AG04450 (cell line): ENCODE measurements around the gene DRC3. TPM values are rescaled to one million over a fixed set of nuclear protein-coding genes. Genes with fewer than 3 reads are reported as not detected.

Experiments used
- CTCF ChIA-PET: fragments of 300-600, 350-600 bp; formaldehyde crosslinking; extraction: SDS; loops from one replicate; lab custom pipeline; 2022; ENCODE audit warnings: antibody characterized with exemption, inconsistent platforms; lab: Charles Lee
- POLR2A ChIA-PET: fragments of 350-600 bp; formaldehyde crosslinking; extraction: SDS; loops from one replicate; lab custom pipeline; 2021; ENCODE audit warnings: antibody characterized with exemption, inconsistent platforms; lab: Yijun Ruan, JAX
- DNase-seq: peaks from one replicate; pipeline ENCODE4 v3.0.0-alpha.2; 2011; ENCODE audit warnings: low read depth, low spot score
- H3K27ac ChIP-seq: one replicate; pipeline ENCODE4 v1.5.1; 2012; ENCODE audit warnings: low read depth, low read length, control low read depth
- H3K27me3 ChIP-seq: one replicate; pipeline ENCODE4 v1.6.0; 2012; ENCODE audit warnings: low read length; ENCODE audit not compliant: control insufficient read depth, insufficient read depth
- H3K4me3 ChIP-seq: 2 replicates; pipeline ENCODE4 v1.5.1; 2011; ENCODE audit warnings: mild to moderate bottlenecking, low read depth, low read length, control low read depth
- H3K9me3 ChIP-seq: 2 replicates; pipeline ENCODE4 v1.5.1; 2012; ENCODE audit warnings: low read length; ENCODE audit not compliant: control insufficient read depth, insufficient read depth
- polyA plus RNA-seq: library from polyadenylated mRNA; depleted of rRNA; stranded (reverse); fragments of >200 nt; gene quantifications from 2 replicates; pipeline ENCODE4 v1.2.3, GENCODE V29; 2011; rRNA removed
- TF ChIP-seq, protein P1 (sequence below): IDR thresholded peaks from 2 replicates; pipeline ENCODE4 v1.5.1; 2011; ENCODE audit warnings: low read depth, low read length, control low read depth, inconsistent platforms

Gene DRC3
- polyA plus RNA-seq, 1 experiment: 0.52 TPM

- TF ChIP-seq, protein P1, sequence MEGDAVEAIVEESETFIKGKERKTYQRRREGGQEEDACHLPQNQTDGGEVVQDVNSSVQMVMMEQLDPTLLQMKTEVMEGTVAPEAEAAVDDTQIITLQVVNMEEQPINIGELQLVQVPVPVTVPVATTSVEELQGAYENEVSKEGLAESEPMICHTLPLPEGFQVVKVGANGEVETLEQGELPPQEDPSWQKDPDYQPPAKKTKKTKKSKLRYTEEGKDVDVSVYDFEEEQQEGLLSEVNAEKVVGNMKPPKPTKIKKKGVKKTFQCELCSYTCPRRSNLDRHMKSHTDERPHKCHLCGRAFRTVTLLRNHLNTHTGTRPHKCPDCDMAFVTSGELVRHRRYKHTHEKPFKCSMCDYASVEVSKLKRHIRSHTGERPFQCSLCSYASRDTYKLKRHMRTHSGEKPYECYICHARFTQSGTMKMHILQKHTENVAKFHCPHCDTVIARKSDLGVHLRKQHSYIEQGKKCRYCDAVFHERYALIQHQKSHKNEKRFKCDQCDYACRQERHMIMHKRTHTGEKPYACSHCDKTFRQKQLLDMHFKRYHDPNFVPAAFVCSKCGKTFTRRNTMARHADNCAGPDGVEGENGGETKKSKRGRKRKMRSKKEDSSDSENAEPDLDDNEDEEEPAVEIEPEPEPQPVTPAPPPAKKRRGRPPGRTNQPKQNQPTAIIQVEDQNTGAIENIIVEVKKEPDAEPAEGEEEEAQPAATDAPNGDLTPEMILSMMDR: no peak
- Histone ChIP-seq H3K9me3 (no peaks in the 10 kb centered on the region), H3K27ac (no peak overlapping the region), H3K4me3 (no peak overlapping the region), H3K27me3 (no peaks in the 10 kb centered on the region)
- CTCF ChIA-PET: no interaction called here
- DNase-seq: no peak
- POLR2A ChIA-PET: no interaction called here
These were observed 82.9 kb downstream of the DRC3 start for GRCh38 chr17:18055597-18055996.

GRCh38 chr17:18056214-18056613 lies 83.6 kb downstream of the DRC3 start:
- Histone ChIP-seq H3K27ac (no peak overlapping the region), H3K27me3 (no peaks in the 10 kb centered on the region), H3K4me3 (no peak overlapping the region), H3K9me3 (no peaks in the 10 kb centered on the region)
- TF ChIP-seq, protein P1: no peak
- ChIA-PET POLR2A (no interaction called here), CTCF (no interaction called here)
- no peak for DNase-seq

DNA sequence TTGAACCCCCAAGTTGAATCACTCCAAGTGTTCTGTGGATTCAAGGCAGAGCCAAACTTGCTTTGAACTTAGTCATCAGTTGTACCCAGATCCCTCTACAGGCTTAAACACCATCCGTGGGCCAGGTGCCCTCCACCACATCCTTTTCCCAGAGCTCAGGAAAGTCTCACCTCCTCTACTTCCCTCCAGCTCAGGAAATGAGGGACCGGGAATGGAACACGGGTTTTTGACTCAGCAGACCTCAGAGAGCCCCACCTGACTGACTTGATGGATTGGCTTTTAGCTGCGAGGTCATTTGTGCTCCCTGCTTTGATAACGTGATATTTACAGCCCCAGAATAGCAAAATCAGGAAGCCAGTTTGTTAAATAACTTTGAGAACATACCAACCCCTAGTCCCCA lies 86.6 kb downstream of the DRC3 start:
- POLR2A ChIA-PET: no interaction called here
- TF ChIP-seq, protein P1: no peak
- Histone ChIP-seq H3K9me3 (no peaks in the 10 kb centered on the region), H3K4me3 (no peak overlapping the region), H3K27me3 (no peaks in the 10 kb centered on the region), H3K27ac (no peak overlapping the region)
- CTCF ChIA-PET: no interaction called here
- DNase-seq: no peak

GRCh38 chr17:18064053-18064452 lies 91.4 kb downstream of the DRC3 start:
- TF ChIP-seq, protein P1: no peak
- CTCF ChIA-PET: no interaction called here
- POLR2A ChIA-PET: no interaction called here
- H3K9me3 ChIP-seq: no peaks in the 10 kb centered on the region
- H3K4me3 ChIP-seq: no peak overlapping the region
- DNase-seq: no peak
- no peaks in the 10 kb centered on the region for H3K27me3 ChIP-seq
- no peak overlapping the region for H3K27ac ChIP-seq

GRCh38 chr17:18065546-18065945 lies 92.9 kb downstream of the DRC3 start:
- H3K9me3 ChIP-seq: no peaks in the 10 kb centered on the region
- ChIA-PET POLR2A (no interaction called here), CTCF (no interaction called here)
- H3K27ac ChIP-seq: no peak overlapping the region
- no peak overlapping the region for H3K4me3 ChIP-seq
- no peak for DNase-seq
- TF ChIP-seq, protein P1: no peak
- H3K27me3 ChIP-seq: no peaks in the 10 kb centered on the region

Other genes with a start within 250 kb of the DRC3 start
- gene SREBF1, start 135.9 kb upstream of the DRC3 start, polyA plus RNA-seq: 13.6 and 13.7 TPM in 2 replicates
- gene TOM1L2, start 462 bp upstream of the DRC3 start, polyA plus RNA-seq: 24.1 and 25.5 TPM in 2 replicates
- gene ATPAF2, start 66.3 kb downstream of the DRC3 start, polyA plus RNA-seq: 16.6 and 16.9 TPM in 2 replicates
- gene GID4, start 66.5 kb downstream of the DRC3 start, polyA plus RNA-seq: 6.9 and 7.6 TPM in 2 replicates
- gene DRG2, start 115.1 kb downstream of the DRC3 start, polyA plus RNA-seq: 31.5 and 36.0 TPM in 2 replicates
- gene MYO15A, start 135.9 kb downstream of the DRC3 start, polyA plus RNA-seq: 0.19 and 0.32 TPM in 2 replicates
- 57.6 and 59.9 TPM in 2 replicates for gene ALKBH5, start 211.0 kb downstream of the DRC3 start, polyA plus RNA-seq